Measurements from ENCODE around the gene ME3.

ME3 gene

DNA sequence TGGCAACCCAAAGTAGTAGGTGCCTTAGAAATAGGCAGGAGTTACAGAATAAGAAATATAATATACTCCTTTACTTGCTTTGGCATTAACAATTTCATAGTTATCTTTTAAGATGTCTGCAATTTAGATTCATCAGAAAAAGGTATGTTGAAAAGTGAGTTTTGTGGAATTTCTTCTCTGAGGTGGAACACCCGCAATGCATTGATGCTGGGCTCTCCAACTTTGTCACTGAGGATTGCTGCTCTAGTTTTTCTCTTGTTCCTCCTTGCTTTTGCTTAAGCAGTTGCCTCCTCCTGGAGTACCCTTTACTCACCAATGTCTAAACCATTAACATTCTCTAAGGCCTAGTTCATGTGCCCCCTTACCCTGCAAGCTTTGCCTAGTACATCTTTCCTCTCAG lies 14.1 kb upstream of the ME3 start:
- no peaks in the 10 kb centered on the region for H3K36me3 ChIP-seq (ENCODE audit: insufficient read depth)
- H3K27ac ChIP-seq, result no peak overlapping the region
- TF ChIP-seq, protein P1, sequence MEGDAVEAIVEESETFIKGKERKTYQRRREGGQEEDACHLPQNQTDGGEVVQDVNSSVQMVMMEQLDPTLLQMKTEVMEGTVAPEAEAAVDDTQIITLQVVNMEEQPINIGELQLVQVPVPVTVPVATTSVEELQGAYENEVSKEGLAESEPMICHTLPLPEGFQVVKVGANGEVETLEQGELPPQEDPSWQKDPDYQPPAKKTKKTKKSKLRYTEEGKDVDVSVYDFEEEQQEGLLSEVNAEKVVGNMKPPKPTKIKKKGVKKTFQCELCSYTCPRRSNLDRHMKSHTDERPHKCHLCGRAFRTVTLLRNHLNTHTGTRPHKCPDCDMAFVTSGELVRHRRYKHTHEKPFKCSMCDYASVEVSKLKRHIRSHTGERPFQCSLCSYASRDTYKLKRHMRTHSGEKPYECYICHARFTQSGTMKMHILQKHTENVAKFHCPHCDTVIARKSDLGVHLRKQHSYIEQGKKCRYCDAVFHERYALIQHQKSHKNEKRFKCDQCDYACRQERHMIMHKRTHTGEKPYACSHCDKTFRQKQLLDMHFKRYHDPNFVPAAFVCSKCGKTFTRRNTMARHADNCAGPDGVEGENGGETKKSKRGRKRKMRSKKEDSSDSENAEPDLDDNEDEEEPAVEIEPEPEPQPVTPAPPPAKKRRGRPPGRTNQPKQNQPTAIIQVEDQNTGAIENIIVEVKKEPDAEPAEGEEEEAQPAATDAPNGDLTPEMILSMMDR (conservative IDR thresholded peaks at IDR 0.05; ENCODE audit: low read depth, low read length), result no peak
- no peak overlapping the region for H3K4me2 ChIP-seq
- no peak overlapping the region for H3K4me3 ChIP-seq (IDR thresholded peaks at IDR 0.05; ENCODE audit: insufficient read depth, low read depth, low read length)
- no peaks in the 10 kb centered on the region for H4K20me1 ChIP-seq (ENCODE audit: insufficient read depth)
- H3K79me2 ChIP-seq (ENCODE audit: insufficient read depth, low read depth), result no peaks in the 10 kb centered on the region
- no peak overlapping the region for H2AFZ ChIP-seq (ENCODE audit: low read depth)
- no peaks in the 10 kb centered on the region for H3K27me3 ChIP-seq (ENCODE audit: insufficient read depth, low read depth)
- H3K4me1 ChIP-seq (ENCODE audit: low read depth, poor library complexity, severe bottlenecking), result no peaks in the 10 kb centered on the region
- no peak overlapping the region for H3K9ac ChIP-seq

DNA sequence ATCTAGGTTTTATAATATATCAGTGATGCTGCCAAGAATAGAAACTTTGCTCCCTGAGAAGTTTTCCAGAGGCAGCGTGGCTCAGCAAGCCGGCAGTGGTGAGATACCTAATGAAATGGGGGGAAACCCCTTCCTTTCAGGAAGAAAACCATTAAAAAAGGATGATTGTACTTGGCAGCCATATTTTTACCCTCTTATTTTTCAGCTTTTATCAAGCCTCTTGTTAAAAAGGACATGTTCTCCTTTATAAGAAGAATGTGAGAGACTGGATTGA lies 9.0 kb upstream of the ME3 start:
- Histone ChIP-seq H3K4me1 (ENCODE audit: low read depth, poor library complexity, severe bottlenecking) (no peaks in the 10 kb centered on the region), H3K4me2 (no peak overlapping the region), H3K79me2 (ENCODE audit: insufficient read depth, low read depth) (no peaks in the 10 kb centered on the region)

DNA sequence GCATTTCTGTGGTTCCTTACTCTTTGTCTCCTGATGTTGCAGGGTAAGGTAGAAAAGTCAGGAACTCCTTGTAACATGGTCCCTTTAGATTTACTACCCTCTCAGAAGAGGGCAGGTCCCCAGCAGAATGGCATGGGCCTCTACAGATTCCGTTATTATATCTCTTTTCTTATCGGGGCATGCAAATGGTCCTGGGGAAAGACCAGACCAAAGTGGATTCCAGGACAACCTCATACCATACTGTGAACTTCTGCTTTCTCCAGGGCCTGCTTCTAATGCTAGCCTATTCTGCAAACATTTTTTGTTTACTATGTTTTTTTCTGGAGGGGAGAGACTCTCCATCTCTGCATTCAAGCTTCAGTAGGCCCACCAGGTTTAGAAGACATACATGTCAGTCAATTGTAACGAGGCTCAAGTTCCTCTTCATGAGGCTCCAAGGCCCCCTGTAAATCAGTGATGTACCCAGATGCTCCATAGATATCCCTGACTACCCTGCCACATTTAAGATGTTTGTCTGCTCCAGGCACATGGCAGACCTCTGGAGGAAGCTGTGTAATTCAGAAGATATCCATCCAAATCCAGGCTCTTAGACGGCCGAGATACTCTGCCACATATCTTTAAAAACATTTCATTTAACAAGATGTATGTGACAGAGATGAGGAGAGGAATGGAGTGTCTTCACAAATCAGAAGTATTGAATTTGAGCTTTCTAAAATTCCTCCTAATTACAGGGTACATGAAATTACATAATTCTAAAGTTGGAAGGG lies 8.5 kb upstream of the ME3 start:
- TF ChIP-seq, protein P1 (conservative IDR thresholded peaks at IDR 0.05; ENCODE audit: low read depth, low read length), result no peak
- Histone ChIP-seq H3K4me2 (no peak overlapping the region), H3K79me2 (ENCODE audit: insufficient read depth, low read depth) (no peaks in the 10 kb centered on the region), H3K9ac (no peak overlapping the region), H3K4me1 (ENCODE audit: low read depth, poor library complexity, severe bottlenecking) (no peaks in the 10 kb centered on the region), H3K36me3 (ENCODE audit: insufficient read depth) (no peaks in the 10 kb centered on the region), H3K4me3 (IDR thresholded peaks at IDR 0.05; ENCODE audit: insufficient read depth, low read depth, low read length) (no peak overlapping the region), H4K20me1 (ENCODE audit: insufficient read depth) (no peaks in the 10 kb centered on the region), H2AFZ (ENCODE audit: low read depth) (no peak overlapping the region), H3K27me3 (ENCODE audit: insufficient read depth, low read depth) (no peaks in the 10 kb centered on the region), H3K27ac (no peak overlapping the region)

More for the DNA sequence above, 9.0 kb upstream of the ME3 start:
- H3K27ac ChIP-seq, result no peak overlapping the region
- H3K4me3 ChIP-seq (IDR thresholded peaks at IDR 0.05; ENCODE audit: insufficient read depth, low read depth, low read length), result no peak overlapping the region
- TF ChIP-seq, protein P1 (conservative IDR thresholded peaks at IDR 0.05; ENCODE audit: low read depth, low read length), result no peak
- no peaks in the 10 kb centered on the region for H4K20me1 ChIP-seq (ENCODE audit: insufficient read depth)
- no peak overlapping the region for H3K9ac ChIP-seq
- H3K27me3 ChIP-seq (ENCODE audit: insufficient read depth, low read depth), result no peaks in the 10 kb centered on the region
- H2AFZ ChIP-seq (ENCODE audit: low read depth), result no peak overlapping the region
- no peaks in the 10 kb centered on the region for H3K36me3 ChIP-seq (ENCODE audit: insufficient read depth)

DNA sequence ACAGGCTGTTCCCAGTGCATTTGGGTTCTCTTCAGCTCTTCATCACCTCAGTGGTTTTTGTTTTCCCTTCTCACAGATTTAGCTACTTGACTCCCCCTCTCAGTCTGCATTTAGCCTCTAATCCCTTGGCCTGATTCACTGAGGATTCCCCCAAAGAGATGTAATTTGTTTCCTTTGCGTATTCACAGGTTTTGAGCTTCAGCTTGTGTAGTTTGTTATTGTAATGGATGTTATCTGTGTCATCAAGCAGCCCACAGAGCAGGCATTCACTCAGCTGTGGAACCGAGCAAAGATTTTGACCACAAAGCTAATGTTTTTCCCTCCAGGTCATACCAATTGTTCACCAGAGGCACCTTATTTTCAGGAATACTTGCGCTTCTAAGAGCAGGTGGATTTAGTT lies 6.4 kb upstream of the ME3 start:
- no peak overlapping the region for H3K4me2 ChIP-seq
- H3K9ac ChIP-seq, result no peak overlapping the region

More for the DNA sequence above, 6.4 kb upstream of the ME3 start:
- Histone ChIP-seq H3K4me1 (ENCODE audit: low read depth, poor library complexity, severe bottlenecking) (no peaks in the 10 kb centered on the region), H2AFZ (ENCODE audit: low read depth) (no peak overlapping the region), H3K27me3 (ENCODE audit: insufficient read depth, low read depth) (no peaks in the 10 kb centered on the region), H3K36me3 (ENCODE audit: insufficient read depth) (no peaks in the 10 kb centered on the region), H3K4me3 (IDR thresholded peaks at IDR 0.05; ENCODE audit: insufficient read depth, low read depth, low read length) (no peak overlapping the region), H3K27ac (no peak overlapping the region), H3K79me2 (ENCODE audit: insufficient read depth, low read depth) (no peaks in the 10 kb centered on the region), H4K20me1 (ENCODE audit: insufficient read depth) (no peaks in the 10 kb centered on the region)
- TF ChIP-seq, protein P1 (conservative IDR thresholded peaks at IDR 0.05; ENCODE audit: low read depth, low read length), result no peak
